MM.1S (cell line): Measurements from ENCODE around the gene TCF12.

ENCODE experiments used
- DNase-seq: peaks from one replicate; pipeline ENCODE4 v3.0.0-alpha.2; 2015
- H2AFZ ChIP-seq: fragments of 300-600 bp; sonication (generic); 2 replicates; pipeline ENCODE4 v1.6.0; 2016; ENCODE audit warnings: antibody characterized with exemption, low read length
- H3F3A ChIP-seq: fragments of 300-600 bp; sonication (generic); 2 replicates; pipeline ENCODE4 v1.6.1; 2016; ENCODE audit warnings: mild to moderate bottlenecking, antibody characterized with exemption, low read length, moderate library complexity, mixed read lengths; ENCODE audit not compliant: insufficient read depth
- H3K27ac ChIP-seq: fragments of 300-600 bp; sonication (generic); 2 replicates; pipeline ENCODE4 v1.5.1; 2016; ENCODE audit warnings: mild to moderate bottlenecking, low read length
- H3K27me3 ChIP-seq: fragments of 300-600 bp; sonication (generic); replicated peaks from 2 replicates; pipeline ENCODE4 v1.6.0; 2016; ENCODE audit warnings: low read length; ENCODE audit not compliant: insufficient read depth
- H3K36me3 ChIP-seq: fragments of 300-600 bp; sonication (generic); replicated peaks from 2 replicates; pipeline ENCODE4 v1.6.1; 2016; ENCODE audit warnings: mild to moderate bottlenecking, low read length, mixed read lengths; ENCODE audit not compliant: insufficient read depth
- H3K4me1 ChIP-seq: fragments of 300-600 bp; sonication (generic); 2 replicates; pipeline ENCODE4 v1.6.1; 2016; ENCODE audit warnings: low read length, mixed read lengths
- H3K4me2 ChIP-seq: fragments of 300-600 bp; sonication (generic); 2 replicates; pipeline ENCODE4 v1.6.0; 2016; ENCODE audit warnings: low read depth, low read length
- H3K4me3 ChIP-seq: fragments of 300-600 bp; sonication (generic); 2 replicates; pipeline ENCODE4 v1.5.1; 2016; ENCODE audit warnings: low read length, mixed read lengths
- H3K79me2 ChIP-seq: fragments of 300-600 bp; sonication (generic); 2 replicates; pipeline ENCODE4 v1.6.1; 2016; ENCODE audit warnings: mixed run types, low read length, mixed read lengths
- H3K9ac ChIP-seq: fragments of 300-600 bp; sonication (generic); 2 replicates; pipeline ENCODE4 v1.6.1; 2016; ENCODE audit warnings: low read length, mixed read lengths
- H3K9me2 ChIP-seq: fragments of 300-600 bp; sonication (generic); replicated peaks from 2 replicates; pipeline ENCODE4 v1.6.1; 2016; ENCODE audit warnings: mild to moderate bottlenecking, low read length, mixed read lengths; ENCODE audit not compliant: insufficient read depth
- H3K9me3 ChIP-seq: fragments of 300-600 bp; sonication (generic); replicated peaks from 2 replicates; pipeline ENCODE4 v1.6.1; 2016; ENCODE audit warnings: mild to moderate bottlenecking, low read length, mixed read lengths; ENCODE audit not compliant: insufficient read depth
- H4K20me1 ChIP-seq: fragments of 300-600 bp; sonication (generic); 2 replicates; pipeline ENCODE4 v1.6.1; 2016; ENCODE audit warnings: mild to moderate bottlenecking, low read length, moderate library complexity, mixed read lengths; ENCODE audit not compliant: insufficient read depth
- EZH2 ChIP-seq: fragments of 300-600 bp; sonication (generic); optimal IDR thresholded peaks from 2 replicates; pipeline ENCODE3; 2017; ENCODE audit warnings: low read depth, mild to moderate bottlenecking, antibody characterized with exemption, low read length, mixed read lengths
- EZH2phosphoT487 ChIP-seq: fragments of 300-600 bp; sonication (generic); IDR thresholded peaks from 2 replicates; pipeline ENCODE4 v1.6.1; 2018; ENCODE audit warnings: antibody characterized with exemption, low read length
- TF ChIP-seq, protein P1 (sequence below): fragments of 300-600 bp; sonication (generic); IDR thresholded peaks from 2 replicates; pipeline ENCODE4 v1.5.1; 2016; ENCODE audit warnings: antibody characterized with exemption, low read length, mixed read lengths

TCF12 gene

DNA sequence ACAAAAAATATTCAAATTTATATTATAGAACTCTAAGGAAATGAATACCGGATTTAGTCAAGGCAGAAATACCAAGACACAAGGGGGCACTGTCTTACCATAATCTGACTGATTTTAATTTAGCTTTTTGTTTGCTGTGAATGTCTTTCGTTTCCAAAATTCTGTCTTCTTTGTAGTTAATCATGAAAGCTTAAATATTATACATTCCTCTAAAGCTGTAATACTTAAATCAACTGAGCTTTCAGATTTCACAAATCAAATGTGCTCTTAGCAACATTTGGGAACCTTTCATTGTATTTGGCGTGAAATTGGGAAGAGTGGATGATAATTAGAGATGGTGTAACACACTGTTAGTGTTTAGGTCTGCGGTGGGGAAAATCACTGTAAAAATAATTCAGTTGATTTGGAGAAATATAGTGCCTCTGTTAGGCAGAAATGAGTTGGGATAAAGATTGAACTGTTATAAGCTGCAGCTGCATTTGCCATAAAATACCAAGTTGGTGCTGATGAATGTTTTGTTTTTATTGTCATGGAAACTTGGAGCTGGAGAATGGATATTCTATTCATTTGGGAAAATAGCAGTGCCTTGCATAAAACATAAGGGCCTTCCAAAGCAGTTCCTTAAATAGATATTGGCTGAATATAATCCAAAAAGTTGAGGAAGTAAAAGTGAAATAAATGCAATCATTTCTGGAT, 228.2 kb downstream of the TCF12 start:
- H3K27ac ChIP-seq, result no peak overlapping the region
- H3K4me1 ChIP-seq, result 0 out of 2 replicates have a peak, but pooled peaks cover 3% of the 10 kb centered on the region
- no peaks in the 10 kb centered on the region for H3K9me2 ChIP-seq
- H3K4me2 ChIP-seq, result no peak overlapping the region
- H3F3A ChIP-seq, result no peaks in the 10 kb centered on the region
- H3K9ac ChIP-seq, result no peak overlapping the region
- H3K36me3 ChIP-seq, result no peaks in the 10 kb centered on the region
- no peak overlapping the region for H3K4me3 ChIP-seq
- no peaks in the 10 kb centered on the region for H4K20me1 ChIP-seq
- no peak overlapping the region for H2AFZ ChIP-seq
- H3K79me2 ChIP-seq, result no peaks in the 10 kb centered on the region
- H3K9me3 ChIP-seq, result no peaks in the 10 kb centered on the region
- TF ChIP-seq EZH2phosphoT487, result no peak
- no peak for TF ChIP-seq EZH2
- TF ChIP-seq, protein P1, sequence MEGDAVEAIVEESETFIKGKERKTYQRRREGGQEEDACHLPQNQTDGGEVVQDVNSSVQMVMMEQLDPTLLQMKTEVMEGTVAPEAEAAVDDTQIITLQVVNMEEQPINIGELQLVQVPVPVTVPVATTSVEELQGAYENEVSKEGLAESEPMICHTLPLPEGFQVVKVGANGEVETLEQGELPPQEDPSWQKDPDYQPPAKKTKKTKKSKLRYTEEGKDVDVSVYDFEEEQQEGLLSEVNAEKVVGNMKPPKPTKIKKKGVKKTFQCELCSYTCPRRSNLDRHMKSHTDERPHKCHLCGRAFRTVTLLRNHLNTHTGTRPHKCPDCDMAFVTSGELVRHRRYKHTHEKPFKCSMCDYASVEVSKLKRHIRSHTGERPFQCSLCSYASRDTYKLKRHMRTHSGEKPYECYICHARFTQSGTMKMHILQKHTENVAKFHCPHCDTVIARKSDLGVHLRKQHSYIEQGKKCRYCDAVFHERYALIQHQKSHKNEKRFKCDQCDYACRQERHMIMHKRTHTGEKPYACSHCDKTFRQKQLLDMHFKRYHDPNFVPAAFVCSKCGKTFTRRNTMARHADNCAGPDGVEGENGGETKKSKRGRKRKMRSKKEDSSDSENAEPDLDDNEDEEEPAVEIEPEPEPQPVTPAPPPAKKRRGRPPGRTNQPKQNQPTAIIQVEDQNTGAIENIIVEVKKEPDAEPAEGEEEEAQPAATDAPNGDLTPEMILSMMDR, result peak; percentile 59
- peak; percentile 41 for DNase-seq
- H3K27me3 ChIP-seq, result no peaks in the 10 kb centered on the region

- no peaks in the 10 kb centered on the region for H3K9me2 ChIP-seq
- H3K36me3 ChIP-seq, result no peaks in the 10 kb centered on the region
- H3K27ac ChIP-seq, result no peak overlapping the region
- no peak overlapping the region for H3K9ac ChIP-seq
- DNase-seq, result no peak
- H3K4me2 ChIP-seq, result no peak overlapping the region
- H3K79me2 ChIP-seq, result no peaks in the 10 kb centered on the region
- 0 out of 2 replicates have a peak, but pooled peaks cover 3% of the 10 kb centered on the region for H3K4me1 ChIP-seq
- no peaks in the 10 kb centered on the region for H4K20me1 ChIP-seq
- H3K27me3 ChIP-seq, result no peaks in the 10 kb centered on the region
- H3K9me3 ChIP-seq, result no peaks in the 10 kb centered on the region
- H3F3A ChIP-seq, result no peaks in the 10 kb centered on the region
- no peak for TF ChIP-seq EZH2
- TF ChIP-seq, protein P1, result no peak
- TF ChIP-seq EZH2phosphoT487, result no peak
- no peak overlapping the region for H3K4me3 ChIP-seq
- no peak overlapping the region for H2AFZ ChIP-seq
Measured at GRCh38 chr15:57147621-57148020, 229.2 kb downstream of the TCF12 start.

DNA sequence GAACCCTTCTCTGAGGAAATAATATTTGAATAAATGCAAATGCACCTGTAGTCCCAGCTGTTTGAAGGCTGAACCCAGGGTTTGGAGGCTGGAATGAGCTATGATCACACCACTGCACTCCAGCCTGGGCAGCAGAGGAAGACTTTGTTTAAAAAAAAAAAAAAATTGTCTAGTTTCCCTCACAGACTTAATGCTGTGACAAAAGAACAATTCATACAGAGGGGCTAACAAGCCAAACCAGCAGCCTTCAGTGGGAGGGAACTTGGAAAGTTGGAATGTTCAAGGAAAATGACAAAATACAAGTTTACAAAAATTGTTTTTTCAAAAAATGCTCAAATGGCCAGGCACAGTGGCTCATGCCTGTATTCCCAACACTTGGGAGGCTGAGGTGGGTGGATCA, 229.8 kb downstream of the TCF12 start:
- no peaks in the 10 kb centered on the region for H3F3A ChIP-seq
- H3K9ac ChIP-seq, result no peak overlapping the region
- no peaks in the 10 kb centered on the region for H3K9me2 ChIP-seq
- TF ChIP-seq, protein P1, result no peak
- TF ChIP-seq EZH2 (no peak), EZH2phosphoT487 (no peak)
- H4K20me1 ChIP-seq, result no peaks in the 10 kb centered on the region
- no peak for DNase-seq
- H3K79me2 ChIP-seq, result no peaks in the 10 kb centered on the region
- 0 out of 2 replicates have a peak, but pooled peaks cover 3% of the 10 kb centered on the region for H3K4me1 ChIP-seq
- H3K4me2 ChIP-seq, result no peak overlapping the region
- no peaks in the 10 kb centered on the region for H3K27me3 ChIP-seq
- H3K9me3 ChIP-seq, result no peaks in the 10 kb centered on the region
- H3K27ac ChIP-seq, result no peak overlapping the region
- H3K36me3 ChIP-seq, result no peaks in the 10 kb centered on the region
- no peak overlapping the region for H3K4me3 ChIP-seq
- no peak overlapping the region for H2AFZ ChIP-seq
